GM18511 (cell line): ENCODE data around the gene CCDC38.
A peak's percentile ranks its signal among the peaks of the same experiment; 100 is the strongest.
"Not testable (repeated sequence)": the region's sequence is repeated elsewhere in the genome, so short reads cannot be mapped to it uniquely, and the experiment has no call there.

Experiments used
- ATAC-seq: cut with Tn5 transposase; IDR thresholded peaks from one replicate; pipeline ENCODE4 v1.9.1; 2021; ENCODE audit warnings: mild to moderate bottlenecking, moderate library complexity; ENCODE audit not compliant: unreplicated experiment

The CCDC38 gene

GRCh38 chr12:95942524-95943329 is at the start of gene CCDC38:
CCDC38 (minus strand) TSS chr12:95942614; CDS start chr12:95936509, 6,105 bp downstream.
- ATAC-seq: peak; percentile 99

GRCh38 chr12:95990136-95990535 is 47.7 kb upstream of the CCDC38 start:
- ATAC-seq: no peak

GRCh38 chr12:95989504-95990123 is 47.2 kb upstream of the CCDC38 start:
- ATAC-seq: no peak

GRCh38 chr12:95988506-95989275 is 46.3 kb upstream of the CCDC38 start:
- ATAC-seq: no peak

- no peak for ATAC-seq
Observed at GRCh38 chr12:95986635-95987570, 44.5 kb upstream of the CCDC38 start.

- ATAC-seq: no peak
Observed at GRCh38 chr12:95984682-95985081, 42.3 kb upstream of the CCDC38 start.

- ATAC-seq: no peak
Observed at GRCh38 chr12:95982602-95983001, 40.2 kb upstream of the CCDC38 start.

- ATAC-seq: no peak
Observed at GRCh38 chr12:95980437-95980836, 38.0 kb upstream of the CCDC38 start.

- ATAC-seq: no peak
Observed at GRCh38 chr12:95978774-95979173, 36.4 kb upstream of the CCDC38 start.

- ATAC-seq: no peak
Observed at GRCh38 chr12:95978351-95978750, 35.9 kb upstream of the CCDC38 start.

GRCh38 chr12:95977764-95978305 is 35.4 kb upstream of the CCDC38 start:
- ATAC-seq: no peak

- no peak for ATAC-seq
Observed at GRCh38 chr12:95976416-95976832, 34.0 kb upstream of the CCDC38 start.

GRCh38 chr12:95975491-95975890 is 33.1 kb upstream of the CCDC38 start:
- ATAC-seq: no peak

- no peak for ATAC-seq
Observed at GRCh38 chr12:95974358-95974757, 31.9 kb upstream of the CCDC38 start.

GRCh38 chr12:95972832-95973456 is 30.5 kb upstream of the CCDC38 start:
- no peak for ATAC-seq

GRCh38 chr12:95970905-95971304 is 28.5 kb upstream of the CCDC38 start:
- ATAC-seq: no peak

GRCh38 chr12:95969116-95969515 is 26.7 kb upstream of the CCDC38 start:
- not testable (repeated sequence) for ATAC-seq

GRCh38 chr12:95967301-95967700 is 24.9 kb upstream of the CCDC38 start:
- ATAC-seq: no peak

- ATAC-seq: no peak
Observed at GRCh38 chr12:95966287-95966870, 24.0 kb upstream of the CCDC38 start.
